ENCODE results near the gene BICDL2.

The BICDL2 gene

GRCh38 chr16:3010510-3010909 lies 26.2 kb downstream of the BICDL2 start:
- DNase-seq (ENCODE audit: low read depth in 3 of 3), result no peak

DNA sequence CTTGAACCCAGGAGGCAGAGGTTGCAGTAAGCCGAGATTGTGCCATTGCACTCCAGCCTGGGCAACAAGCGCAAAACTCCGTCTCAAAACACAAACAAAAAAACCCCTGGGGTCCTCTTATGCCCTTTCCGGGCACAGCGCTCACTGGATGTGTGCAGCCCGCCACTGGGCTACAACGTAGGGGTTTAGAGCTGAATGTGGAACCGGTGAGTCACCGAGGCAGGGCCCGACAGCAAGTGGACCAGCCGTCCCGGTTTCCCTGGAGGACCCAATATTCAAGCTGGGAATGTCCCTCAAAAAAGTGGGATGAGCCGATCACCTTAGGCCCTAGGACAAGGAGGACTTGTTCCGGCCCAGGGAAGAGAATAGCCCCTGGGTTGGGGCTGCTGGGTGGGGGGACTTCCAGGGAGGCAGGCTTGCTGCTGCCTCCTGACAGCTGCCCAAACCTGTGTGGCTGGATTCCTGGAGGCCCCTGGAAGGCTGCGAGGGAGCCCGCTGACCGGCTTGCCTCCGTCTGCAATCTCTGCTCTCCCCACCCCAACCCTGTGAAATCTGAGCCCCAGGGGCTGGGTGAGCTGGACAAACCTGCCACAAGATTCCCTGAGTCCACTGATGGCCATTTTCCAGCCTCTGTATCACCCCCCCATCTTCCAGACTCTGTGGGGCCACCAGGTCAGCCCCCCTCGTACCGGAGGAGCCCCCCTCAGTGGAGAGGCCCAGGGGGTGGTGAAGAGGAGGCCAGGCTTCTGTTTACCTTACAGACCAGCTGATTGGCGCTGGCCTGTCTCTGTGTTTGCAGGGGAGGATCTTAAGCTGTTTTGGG lies 27.0 kb downstream of the BICDL2 start:
- no peak for DNase-seq (ENCODE audit: low read depth in 3 of 3)

GRCh38 chr16:3008690-3009037 lies 28.1 kb downstream of the BICDL2 start:
- DNase-seq (ENCODE audit: low read depth in 3 of 3), result no peak

GRCh38 chr16:3007957-3008689 lies 28.6 kb downstream of the BICDL2 start:
- DNase-seq (ENCODE audit: low read depth in 3 of 3), result no peak

- no peak for DNase-seq (ENCODE audit: low read depth in 3 of 3)
These were observed 29.4 kb downstream of the BICDL2 start for GRCh38 chr16:3007059-3007956.

- no peak for DNase-seq (ENCODE audit: low read depth in 3 of 3)
These were observed 31.9 kb downstream of the BICDL2 start for GRCh38 chr16:3004781-3005284.

- DNase-seq (ENCODE audit: low read depth in 3 of 3), result no peak
These were observed 32.4 kb downstream of the BICDL2 start for GRCh38 chr16:3004319-3004718.

GRCh38 chr16:3003582-3004270 lies 33.0 kb downstream of the BICDL2 start:
- peak; percentile 93 to 98 (median 94) for DNase-seq (ENCODE audit: low read depth in 3 of 3)

GRCh38 chr16:3001316-3001715 lies 35.4 kb downstream of the BICDL2 start:
- no peak for DNase-seq (ENCODE audit: low read depth in 3 of 3)

GRCh38 chr16:3000540-3000939 lies 36.2 kb downstream of the BICDL2 start:
- no peak for DNase-seq (ENCODE audit: low read depth in 3 of 3)

DNA sequence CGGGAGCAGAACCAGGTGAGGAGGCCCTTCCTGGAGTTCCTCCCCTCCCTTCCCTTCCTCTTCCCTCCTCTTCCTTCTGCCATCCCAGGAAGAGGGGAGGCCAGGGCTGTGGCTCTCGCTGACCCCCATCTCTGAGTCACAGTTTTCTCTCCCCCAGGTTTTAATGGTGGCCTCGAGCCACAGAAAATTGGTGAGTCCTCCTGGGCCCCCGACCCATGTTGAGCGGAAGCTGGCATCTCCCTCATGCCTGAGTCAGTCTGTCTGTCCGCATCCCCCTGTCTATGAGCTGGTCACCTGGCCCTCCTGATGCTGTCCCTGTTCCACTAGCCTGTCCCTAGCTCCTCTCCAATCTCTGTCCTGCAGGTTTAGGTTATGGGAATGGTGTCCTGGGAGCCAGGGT lies 36.8 kb downstream of the BICDL2 start:
- DNase-seq (ENCODE audit: low read depth in 3 of 3), result no peak

DNA sequence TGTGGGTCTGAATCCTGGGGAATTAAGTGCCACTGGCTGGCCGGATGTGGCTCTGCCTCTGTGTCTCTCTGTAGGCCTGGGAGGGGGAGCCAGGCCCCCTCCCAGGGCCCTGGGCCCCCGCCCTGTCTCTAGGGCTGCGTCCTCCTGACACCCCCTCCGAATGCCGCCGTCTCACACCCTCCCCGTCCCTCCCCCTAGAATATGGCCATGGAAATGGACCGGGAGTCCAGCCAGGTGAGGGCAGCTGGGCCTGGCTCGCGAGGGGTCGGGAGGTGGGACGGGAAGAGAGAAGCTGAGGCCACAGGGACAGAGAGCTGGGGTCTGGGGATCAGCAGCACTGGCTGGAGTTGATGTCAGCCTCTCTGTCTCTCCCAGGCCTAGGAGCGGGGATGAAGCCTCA lies 40.4 kb downstream of the BICDL2 start:
- DNase-seq (ENCODE audit: low read depth in 3 of 3), result no peak

DNA sequence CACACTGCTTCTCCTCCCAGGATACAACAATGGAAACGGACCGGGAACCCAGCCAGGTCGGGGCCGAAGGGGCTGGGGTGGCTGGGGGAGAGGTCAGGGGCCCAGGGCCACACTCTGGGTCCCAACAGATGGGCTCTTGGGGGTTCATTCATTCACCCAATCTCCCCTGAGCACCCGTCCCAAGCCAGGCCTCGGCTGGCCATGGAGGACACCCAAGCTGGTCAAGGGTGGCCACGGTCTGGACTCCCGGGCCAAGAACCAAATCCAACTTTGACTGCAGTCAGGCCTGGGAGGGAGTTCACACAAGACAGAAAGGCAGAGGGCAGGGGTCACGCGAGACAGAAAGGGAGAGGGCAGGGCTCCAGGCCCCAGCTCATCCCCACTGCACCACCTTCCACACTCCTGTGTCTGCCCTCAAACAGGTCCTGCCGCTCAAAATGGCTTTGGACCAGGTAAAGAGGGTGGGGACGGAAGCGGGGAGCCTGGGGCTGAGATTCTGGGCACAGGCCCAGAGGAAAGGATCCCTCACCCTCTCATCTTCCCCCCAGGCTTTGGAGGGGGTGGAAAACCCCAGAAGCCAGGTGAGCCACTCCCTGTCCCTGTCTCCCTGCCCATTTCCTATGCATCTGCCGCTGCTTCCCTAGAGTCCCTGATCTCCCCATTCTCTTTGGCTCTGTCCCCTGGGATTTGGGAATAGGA lies 44.2 kb downstream of the BICDL2 start:
- DNase-seq (ENCODE audit: low read depth in 3 of 3), result no peak

GRCh38 chr16:2991566-2992261 lies 45.0 kb downstream of the BICDL2 start:
- no peak for DNase-seq (ENCODE audit: low read depth in 3 of 3)

DNA sequence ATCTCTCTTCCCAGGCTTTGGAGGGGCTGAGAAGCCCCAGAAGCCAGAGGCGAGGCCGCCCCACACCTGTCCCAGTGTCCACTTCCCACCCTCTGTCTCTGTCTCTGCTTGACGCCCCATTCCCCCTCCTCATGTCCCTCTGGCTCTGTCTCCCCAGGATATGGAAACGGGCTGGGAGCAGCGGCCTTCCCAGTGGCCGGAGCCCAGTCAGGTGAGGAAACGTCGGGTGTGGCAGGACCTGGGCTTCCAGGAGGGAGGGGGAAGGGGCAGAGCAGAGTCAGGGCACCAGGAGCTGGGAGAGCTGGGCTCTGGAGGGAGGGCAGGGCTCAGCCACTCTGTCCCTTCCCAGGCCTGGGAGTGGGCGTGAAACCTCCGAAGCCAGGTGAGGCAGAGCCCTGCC lies 45.9 kb downstream of the BICDL2 start:
- DNase-seq (ENCODE audit: low read depth in 3 of 3), result no peak

DNA sequence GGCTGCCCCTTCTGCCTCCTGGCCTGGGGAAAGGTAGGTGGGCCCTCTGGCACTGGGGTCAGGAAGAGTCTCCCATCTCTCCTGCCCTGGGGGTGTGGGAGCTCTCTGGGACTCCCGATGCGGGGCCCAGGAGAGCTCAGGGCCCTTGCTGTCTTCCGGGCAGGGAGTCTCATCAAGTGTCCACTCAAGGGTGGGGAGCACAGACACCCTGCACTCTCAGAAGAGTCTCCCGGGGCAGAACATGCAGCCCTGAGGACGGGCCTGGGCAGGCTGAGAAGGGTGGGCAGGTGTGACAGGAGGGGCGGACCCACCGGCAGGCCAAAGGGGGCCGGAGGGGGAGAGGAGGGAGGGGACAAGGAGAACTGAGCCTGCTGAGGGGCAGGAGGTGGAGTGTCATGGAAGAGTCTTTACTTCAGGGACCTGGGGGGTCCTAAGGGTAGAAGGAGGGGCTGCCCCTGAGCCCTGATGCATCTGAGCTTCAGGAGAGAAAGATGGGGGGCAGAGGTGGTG lies 48.1 kb downstream of the BICDL2 start:
- no peak for DNase-seq (ENCODE audit: low read depth in 3 of 3)

- DNase-seq (ENCODE audit: low read depth in 3 of 3), result no peak
These were observed 48.9 kb downstream of the BICDL2 start for GRCh38 chr16:2987833-2988232.

GRCh38 chr16:2987286-2987685 lies 49.5 kb downstream of the BICDL2 start:
- DNase-seq (ENCODE audit: low read depth in 3 of 3), result no peak

DNA sequence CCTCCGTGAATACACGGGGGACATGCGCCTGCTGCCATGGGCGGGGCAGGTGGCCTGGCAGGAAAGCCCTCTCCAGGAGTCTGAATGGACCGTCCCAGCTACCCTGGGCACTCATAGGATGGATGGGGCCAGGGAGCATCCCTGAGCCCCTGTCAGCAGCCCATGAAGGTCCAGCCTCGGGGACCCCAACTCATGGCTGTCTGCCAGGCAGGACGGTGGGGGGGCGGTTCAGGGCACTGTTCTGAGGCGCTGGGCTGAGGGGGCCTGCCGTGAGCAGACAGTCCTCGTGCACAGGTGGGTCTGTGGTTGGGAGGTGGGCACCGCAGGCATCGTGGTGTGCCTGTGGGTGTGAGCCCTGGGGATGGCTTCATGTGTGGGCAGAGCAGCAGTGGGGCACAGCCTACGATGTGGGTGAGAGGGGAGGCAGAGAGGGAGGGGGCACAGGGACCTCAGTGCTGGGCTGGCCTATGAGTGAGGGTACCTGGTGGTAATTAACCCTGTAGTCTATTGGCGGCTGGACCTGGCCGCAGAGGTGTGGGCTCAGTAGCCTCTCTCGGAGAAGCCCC lies 50.0 kb downstream of the BICDL2 start:
- DNase-seq (ENCODE audit: low read depth in 3 of 3), result no peak

DNA sequence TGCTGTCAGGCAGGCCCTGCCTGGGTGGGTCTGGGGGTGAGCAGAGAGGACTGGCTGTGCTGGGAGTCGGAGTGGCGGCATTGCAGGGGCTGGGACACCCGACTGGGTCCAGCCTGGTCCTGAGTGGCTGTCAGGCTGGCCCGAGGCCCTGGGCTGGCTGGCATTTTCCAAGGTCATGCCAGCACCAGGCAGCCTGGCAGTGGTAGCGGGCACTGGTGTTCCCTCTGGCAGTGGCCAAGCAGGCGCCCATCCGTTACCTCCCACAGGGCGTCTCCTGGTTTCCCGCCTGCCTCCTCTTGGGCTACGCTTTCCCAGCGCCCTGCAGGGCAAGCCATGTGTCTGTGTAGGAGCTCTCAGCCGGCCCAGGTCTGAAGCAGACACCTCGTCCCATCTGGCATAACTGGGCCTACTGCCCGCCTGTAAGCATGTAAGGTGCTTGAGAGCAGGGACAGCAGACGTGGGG lies 50.8 kb downstream of the BICDL2 start:
- no peak for DNase-seq (ENCODE audit: low read depth in 3 of 3)
